B cell (primary cell): ENCODE measurements around the gene ADAMTS14. TPM values are rescaled to one million over a fixed set of nuclear protein-coding genes. Genes with fewer than 3 reads are reported as not detected.

ENCODE experiments used
- ATAC-seq: fragments of 200-7000 bp; cut with Tn5 transposase; one replicate; pipeline ENCODE4 v1.10.0; 2021; ENCODE audit warnings: low read depth, mild to moderate bottlenecking, moderate number of reproducible peaks, moderate library complexity
- CTCF ChIA-PET: fragments of 350-600 bp; sonication (Branson Sonifier 250); formaldehyde crosslinking; loops from one replicate; lab custom pipeline; 2021; ENCODE audit warnings: antibody characterized with exemption, inconsistent platforms; lab: Charles Lee
- POLR2A ChIA-PET: fragments of 350-600 bp; sonication (Branson Sonifier 250); formaldehyde crosslinking; loops from one replicate; lab custom pipeline; 2021; ENCODE audit warnings: antibody characterized with exemption; lab: Charles Lee
- DNase-seq: peaks from one replicate; pipeline ENCODE4 v3.0.0; 2013
- H2AFZ ChIP-seq: 2 replicates; pipeline ENCODE4 v1.6.1; 2012; ENCODE audit warnings: mild to moderate bottlenecking, low read depth, low read length; ENCODE audit not compliant: insufficient read depth, poor library complexity, severe bottlenecking
- H3K27ac ChIP-seq, 2 donors: 1 replicate in 1 of 2; 2 replicates in 1 of 2; pipeline ENCODE4 v1.5.1; 2012 to 2013; ENCODE audit warnings: low read length in 2 of 2, mild to moderate bottlenecking in 2 of 2, moderate library complexity in 1 of 2
- H3K27me3 ChIP-seq, 4 experiments: fragments of 200-600 bp in 1 of 4; sonication (generic) in 1 of 4; replicated peaks in 1 of 4; 1 replicate in 2 of 4; 2 replicates in 2 of 4; pipeline versions ENCODE4 v1.6.1 to v1.7.0; 2013 to 2016; ENCODE audit warnings: low read length in 3 of 4, mild to moderate bottlenecking in 2 of 4, mixed read lengths in 1 of 4, moderate library complexity in 1 of 4; ENCODE audit not compliant: insufficient read depth in 4 of 4, control insufficient read depth in 3 of 4; ENCODE audit errors: control extremely low read depth in 1 of 4
- H3K36me3 ChIP-seq, 2 experiments: replicated peaks in 1 of 2; 1 replicate in 1 of 2; 2 replicates in 1 of 2; pipeline versions ENCODE4 v1.6.1 to v1.7.1; 2013; ENCODE audit warnings: low read length in 1 of 2; ENCODE audit not compliant: insufficient read depth in 2 of 2, control insufficient read depth in 1 of 2; ENCODE audit errors: control extremely low read depth in 1 of 2, extremely low read depth in 1 of 2
- H3K4me1 ChIP-seq, 2 donors: fragments of 200-600 bp in 1 of 2; sonication (generic) in 1 of 2; 1 replicate in 1 of 2; 2 replicates in 1 of 2; pipeline versions ENCODE4 v1.5.1 to v1.6.1; 2013 to 2017; ENCODE audit warnings: low read length in 2 of 2; ENCODE audit not compliant: control insufficient read depth in 2 of 2, insufficient read depth in 2 of 2
- H3K4me2 ChIP-seq: replicated peaks from 2 replicates; pipeline ENCODE3; 2012; ENCODE audit warnings: mild to moderate bottlenecking, low read depth, low read length; ENCODE audit not compliant: poor library complexity, severe bottlenecking
- H3K4me3 ChIP-seq, 5 experiments: fragments of 200-600 bp in 1 of 5; sonication (generic) in 1 of 5; 1 replicate in 3 of 5; 2 replicates in 2 of 5; pipeline versions ENCODE4 v1.5.1 to v1.7.0; 2011 to 2016; ENCODE audit warnings: low read length in 4 of 5, mild to moderate bottlenecking in 4 of 5, low read depth in 2 of 5, control low read depth in 1 of 5, moderate library complexity in 1 of 5; ENCODE audit not compliant: insufficient read depth in 1 of 5; ENCODE audit errors: control extremely low read depth in 1 of 5, extremely low read depth in 1 of 5
- H3K79me2 ChIP-seq: fragments of 200-600 bp; sonication (generic); one replicate; pipeline ENCODE4 v1.6.0; 2016; ENCODE audit warnings: low read length; ENCODE audit not compliant: control insufficient read depth, insufficient read depth
- H3K9ac ChIP-seq: fragments of 200-600 bp; sonication (generic); 2 replicates; pipeline ENCODE4 v1.6.1; 2017; ENCODE audit warnings: mild to moderate bottlenecking, low read length, moderate library complexity
- H3K9me3 ChIP-seq, 3 donors: one replicate each; pipeline versions ENCODE4 v1.6.1 to v1.7.1; 2013; ENCODE audit warnings: low read length in 2 of 3; ENCODE audit not compliant: control insufficient read depth in 2 of 3, insufficient read depth in 1 of 3; ENCODE audit errors: control extremely low read depth in 1 of 3
- H4K20me1 ChIP-seq: 2 replicates; pipeline ENCODE4 v1.6.0; 2012; ENCODE audit warnings: mild to moderate bottlenecking, low read length; ENCODE audit not compliant: insufficient read depth, control insufficient read depth, poor library complexity, severe bottlenecking
- H3K27ac Mint-ChIP-seq: one replicate; pipeline ENCODE4 v1.8.0; 2021; ENCODE audit warnings: mixed read lengths
- H3K27me3 Mint-ChIP-seq: one replicate; pipeline ENCODE4 v1.8.0; 2021; ENCODE audit warnings: mixed read lengths
- H3K4me1 Mint-ChIP-seq: one replicate; pipeline ENCODE4 v1.8.0; 2021; ENCODE audit warnings: mixed read lengths
- H3K4me3 Mint-ChIP-seq: one replicate; pipeline ENCODE4 v1.8.0; 2021; ENCODE audit warnings: mixed read lengths
- H3K9me3 Mint-ChIP-seq: one replicate; pipeline ENCODE4 v1.8.0; 2022; ENCODE audit warnings: mixed read lengths; ENCODE audit not compliant: insufficient read depth
- EZH2 ChIP-seq: IDR thresholded peaks from 2 replicates; pipeline ENCODE4 v1.6.1; 2012; ENCODE audit warnings: borderline replicate concordance, low read depth, mild to moderate bottlenecking, moderate library complexity, low read length; ENCODE audit not compliant: insufficient read depth, poor library complexity, severe bottlenecking
- WGBS: methylation state at CpG from one replicate; pipeline ENCODE4 v1.1.5; 2013; ENCODE audit warnings: missing lambda C conversion rate; ENCODE audit not compliant: insufficient coverage; 5-methylcytosine and 5-hydroxymethylcytosine counted together
- intact Hi-C: fragments of 100-400 bp; cut with micrococcal nuclease; formaldehyde crosslinking; loops from one replicate; pipeline ENCODE4 v1.10.0; 2022
- polyA plus RNA-seq: library from polyadenylated mRNA; depleted of rRNA; stranded (reverse); fragments of >200 nt; gene quantifications from 2 replicates; pipeline ENCODE4 v1.2.3, GENCODE V29; 2012
- total RNA-seq, 2 donors: library from RNA; stranded (reverse); fragments of 120-200 nt in 1 of 2; gene quantifications; 1 replicate in 1 of 2; 2 replicates in 1 of 2; pipeline versions ENCODE4 v1.2.3 to v1.2.4, GENCODE V29; 2013 to 2022
- TF ChIP-seq, protein P1 (sequence below): fragments of 200-600 bp; IDR thresholded peaks from one replicate; pipeline ENCODE4 v1.8.0; 2022; ENCODE audit warnings: antibody characterized with exemption, mild to moderate bottlenecking

The ADAMTS14 gene
- total and polyA plus RNA-seq, 2 donors (not counting 1 experiment from before 2014, with no cell fraction given): not detected

GRCh38 chr10:70702190-70702763 lies 30.0 kb downstream of the ADAMTS14 start:
- Histone ChIP-seq H3K27me3 (no peaks in the 10 kb centered on the region), H2AFZ (no peak overlapping the region), H3K9ac (no peak overlapping the region), H3K36me3 (no peaks in the 10 kb centered on the region), H3K9me3 (no peaks in the 10 kb centered on the region), H3K4me1 (no peaks in the 10 kb centered on the region), H3K27ac (no peak overlapping the region), H3K4me2 (no peak overlapping the region), H4K20me1 (no peaks in the 10 kb centered on the region), H3K4me3 (no peak overlapping the region), H3K79me2 (no peaks in the 10 kb centered on the region)
- H3K27ac Mint-ChIP-seq: no peak overlapping the region
- no peaks in the 10 kb centered on the region for H3K9me3 Mint-ChIP-seq
- no peak for ATAC-seq
- WGBS: 98% methylated on average over 14 of the region's 15 CpGs
- DNase-seq: no peak
- no peaks in the 10 kb centered on the region for H3K27me3 Mint-ChIP-seq
- H3K4me3 Mint-ChIP-seq: no peak overlapping the region
- TF ChIP-seq, protein P1, sequence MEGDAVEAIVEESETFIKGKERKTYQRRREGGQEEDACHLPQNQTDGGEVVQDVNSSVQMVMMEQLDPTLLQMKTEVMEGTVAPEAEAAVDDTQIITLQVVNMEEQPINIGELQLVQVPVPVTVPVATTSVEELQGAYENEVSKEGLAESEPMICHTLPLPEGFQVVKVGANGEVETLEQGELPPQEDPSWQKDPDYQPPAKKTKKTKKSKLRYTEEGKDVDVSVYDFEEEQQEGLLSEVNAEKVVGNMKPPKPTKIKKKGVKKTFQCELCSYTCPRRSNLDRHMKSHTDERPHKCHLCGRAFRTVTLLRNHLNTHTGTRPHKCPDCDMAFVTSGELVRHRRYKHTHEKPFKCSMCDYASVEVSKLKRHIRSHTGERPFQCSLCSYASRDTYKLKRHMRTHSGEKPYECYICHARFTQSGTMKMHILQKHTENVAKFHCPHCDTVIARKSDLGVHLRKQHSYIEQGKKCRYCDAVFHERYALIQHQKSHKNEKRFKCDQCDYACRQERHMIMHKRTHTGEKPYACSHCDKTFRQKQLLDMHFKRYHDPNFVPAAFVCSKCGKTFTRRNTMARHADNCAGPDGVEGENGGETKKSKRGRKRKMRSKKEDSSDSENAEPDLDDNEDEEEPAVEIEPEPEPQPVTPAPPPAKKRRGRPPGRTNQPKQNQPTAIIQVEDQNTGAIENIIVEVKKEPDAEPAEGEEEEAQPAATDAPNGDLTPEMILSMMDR: no peak
- no peak for TF ChIP-seq EZH2
- no peaks in the 10 kb centered on the region for H3K4me1 Mint-ChIP-seq
- CTCF ChIA-PET: interaction anchor here (1.0 kb wide), 1 partner anchor 46 kb away, joined by 3 read pairs; no protein-coding TSS in a partner anchor
- intact Hi-C loops: no loop called here
- POLR2A ChIA-PET: no interaction called here

- H3K4me1 Mint-ChIP-seq: no peaks in the 10 kb centered on the region
- Histone ChIP-seq H3K79me2 (no peaks in the 10 kb centered on the region), H3K9ac (no peak overlapping the region), H4K20me1 (no peaks in the 10 kb centered on the region), H3K4me3 (no peak overlapping the region), H3K4me1 (no peaks in the 10 kb centered on the region), H3K9me3 (no peaks in the 10 kb centered on the region), H2AFZ (no peak overlapping the region), H3K27me3 (no peaks in the 10 kb centered on the region), H3K4me2 (no peak overlapping the region), H3K27ac (no peak overlapping the region), H3K36me3 (no peaks in the 10 kb centered on the region)
- ChIA-PET POLR2A (no interaction called here), CTCF (no interaction called here)
- TF ChIP-seq, protein P1: no peak
- TF ChIP-seq EZH2: no peak
- WGBS: 95% methylated on average over 5 of the region's 5 CpGs
- no peak overlapping the region for H3K4me3 Mint-ChIP-seq
- no peak overlapping the region for H3K27ac Mint-ChIP-seq
- DNase-seq (no peak), ATAC-seq (no peak)
- H3K9me3 Mint-ChIP-seq: no peaks in the 10 kb centered on the region
- intact Hi-C loops: no loop called here
- no peaks in the 10 kb centered on the region for H3K27me3 Mint-ChIP-seq
Measured at GRCh38 chr10:70704211-70704610, 31.9 kb downstream of the ADAMTS14 start.
